GM12865 (cell line): ENCODE measurements around the gene UST.
"Not testable (repeated sequence)": the region's sequence is repeated elsewhere in the genome, so short reads cannot be mapped to it uniquely, and the experiment has no call there.

Source experiments
- DNase-seq: peaks from one replicate; pipeline ENCODE4 v3.0.0; 2010; ENCODE audit warnings: low read depth
- H3K4me3 ChIP-seq: 2 replicates; pipeline ENCODE4 v1.5.1; 2011; ENCODE audit warnings: mild to moderate bottlenecking, low read depth, low read length, control low read depth
- CTCF ChIP-seq: IDR thresholded peaks from 2 replicates; pipeline ENCODE4 v1.5.1; 2011; ENCODE audit warnings: low read length, control low read depth, low read depth, inconsistent platforms; ENCODE audit not compliant: insufficient read depth; ENCODE audit errors: missing control alignments

Gene UST

GRCh38 chr6:148955441-148955840, 208.6 kb downstream of the UST start:
- no peak for DNase-seq
- H3K4me3 ChIP-seq, result no peak overlapping the region
- no peak for TF ChIP-seq CTCF

- DNase-seq, H3K4me3 ChIP-seq: not testable (repeated sequence)
Observed at GRCh38 chr6:148956163-148956562, 209.3 kb downstream of the UST start.

- DNase-seq, result no peak
- H3K4me3 ChIP-seq, result no peak overlapping the region
- TF ChIP-seq CTCF, result no peak
Observed at GRCh38 chr6:148957752-148958151, 210.9 kb downstream of the UST start.

GRCh38 chr6:148959008-148959407, 212.2 kb downstream of the UST start:
- DNase-seq, result no peak
- no peak for TF ChIP-seq CTCF
- no peak overlapping the region for H3K4me3 ChIP-seq

GRCh38 chr6:148959501-148959900, 212.7 kb downstream of the UST start:
- H3K4me3 ChIP-seq, result no peak overlapping the region
- DNase-seq, result no peak
- TF ChIP-seq CTCF, result no peak

GRCh38 chr6:148962854-148963515, 216.2 kb downstream of the UST start:
- DNase-seq, result no peak
- H3K4me3 ChIP-seq, result no peak overlapping the region
- TF ChIP-seq CTCF, result no peak

GRCh38 chr6:148963738-148964137, 216.9 kb downstream of the UST start:
- no peak for TF ChIP-seq CTCF
- DNase-seq, result no peak
- H3K4me3 ChIP-seq, result no peak overlapping the region

GRCh38 chr6:148964467-148964866, 217.6 kb downstream of the UST start:
- DNase-seq, result no peak
- TF ChIP-seq CTCF, result no peak
- H3K4me3 ChIP-seq, result no peak overlapping the region
